BLaER1 (cell line): Measurements from ENCODE around the gene KLHL1.

ENCODE experiments used
- H3K27ac ChIP-seq: shearing (Covaris generic); formaldehyde crosslinking; 2 replicates; pipeline ENCODE4 v1.8.1; 2022
- H3K27me3 ChIP-seq: shearing (Covaris generic); formaldehyde crosslinking; 2 replicates; pipeline ENCODE4 v1.8.1; 2022
- H3K36me3 ChIP-seq: shearing (Covaris generic); formaldehyde crosslinking; 2 replicates; pipeline ENCODE4 v1.8.1; 2022
- H3K4me1 ChIP-seq: shearing (Covaris generic); formaldehyde crosslinking; 2 replicates; pipeline ENCODE4 v1.8.1; 2022
- H3K4me2 ChIP-seq: shearing (Covaris generic); formaldehyde crosslinking; 2 replicates; pipeline ENCODE4 v1.8.1; 2022
- H3K4me3 ChIP-seq: shearing (Covaris generic); formaldehyde crosslinking; 2 replicates; pipeline ENCODE4 v1.8.1; 2022
- H3K9ac ChIP-seq: shearing (Covaris generic); formaldehyde crosslinking; 2 replicates; pipeline ENCODE4 v1.8.1; 2022
- H3K9me3 ChIP-seq: shearing (Covaris generic); formaldehyde crosslinking; 2 replicates; pipeline ENCODE4 v1.8.1; 2022
- H4K20me1 ChIP-seq: shearing (Covaris generic); formaldehyde crosslinking; 2 replicates; pipeline ENCODE4 v1.8.1; 2022
- Cebpa-rat ChIP-seq: shearing (Covaris generic); IDR thresholded peaks from 2 replicates; pipeline ENCODE4 v1.8.1; 2022

The KLHL1 gene

DNA sequence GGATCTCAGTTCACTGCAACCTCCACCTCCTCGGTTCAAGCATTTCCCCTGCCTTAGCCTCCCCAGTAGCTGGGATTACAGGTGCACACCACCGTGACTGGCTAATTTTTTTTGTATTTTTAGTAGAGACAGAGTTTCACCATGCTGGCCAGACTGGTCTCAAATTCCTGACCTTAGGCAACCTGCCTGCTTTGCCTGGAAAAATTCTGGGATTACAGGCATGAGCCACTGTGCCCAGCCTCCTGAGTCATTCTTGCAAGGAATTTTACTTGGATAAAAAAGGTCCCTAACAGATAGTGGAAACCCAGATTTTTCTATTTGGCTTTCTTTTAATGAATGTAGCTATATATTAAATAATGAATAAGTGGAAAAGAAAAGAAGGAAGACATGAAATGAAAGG is 450.6 kb downstream of the KLHL1 start:
- Histone ChIP-seq H3K27ac (no peak overlapping the region), H3K4me3 (no peak overlapping the region), H3K4me1 (no peaks in the 10 kb centered on the region), H3K9ac (no peak overlapping the region), H3K36me3 (no peaks in the 10 kb centered on the region), H4K20me1 (no peaks in the 10 kb centered on the region), H3K27me3 (no peaks in the 10 kb centered on the region), H3K4me2 (no peak overlapping the region), H3K9me3 (peaks cover 31% of the 10 kb centered on the region)
- TF ChIP-seq Cebpa-rat = no peak

DNA sequence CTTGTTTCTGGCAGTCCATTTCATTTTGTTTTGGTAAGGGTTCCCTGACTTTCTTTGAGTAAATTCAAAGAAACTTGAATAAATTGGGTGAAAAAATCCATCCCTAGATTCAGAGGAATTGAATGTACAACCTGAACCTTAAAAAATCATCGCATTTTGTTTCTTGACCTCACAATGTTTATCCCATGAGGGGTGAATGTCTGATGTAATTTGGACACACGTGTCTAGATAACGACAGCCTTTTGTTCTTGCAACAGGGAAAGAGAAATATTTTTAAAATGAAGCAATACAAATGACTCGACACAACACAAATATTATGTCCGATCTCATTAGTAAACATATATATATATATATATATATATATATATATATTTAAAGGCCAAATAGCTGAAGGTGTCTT is 453.9 kb downstream of the KLHL1 start:
- Histone ChIP-seq H3K27me3 (no peaks in the 10 kb centered on the region), H3K27ac (no peak overlapping the region), H3K9me3 (peaks cover 12% of the 10 kb centered on the region), H3K4me2 (no peak overlapping the region), H3K4me1 (no peaks in the 10 kb centered on the region), H3K9ac (no peak overlapping the region), H4K20me1 (no peaks in the 10 kb centered on the region), H3K4me3 (no peak overlapping the region), H3K36me3 (no peaks in the 10 kb centered on the region)
- no peak for TF ChIP-seq Cebpa-rat
